Smooth muscle cell (in vitro differentiated cells): ENCODE results near the gene DCTN4. TPM values are rescaled to one million over a fixed set of nuclear protein-coding genes. Genes with fewer than 3 reads are reported as not detected.
A peak's percentile ranks its signal among the peaks of the same experiment; 100 is the strongest.

Experiments
- DNase-seq: peaks from one replicate; lab custom pipeline; 2025; ENCODE audit not compliant: unreplicated experiment; lab: John Stamatoyannopoulos, UW
- H2AFZ ChIP-seq: fragments of 200-600 bp; sonication (generic); 2 replicates; pipeline ENCODE4 v1.6.0; 2016; ENCODE audit warnings: antibody characterized with exemption, low read depth, mild to moderate bottlenecking
- H3F3A ChIP-seq: fragments of 200-600 bp; sonication (generic); 2 replicates; pipeline ENCODE4 v1.6.0; 2017; ENCODE audit warnings: antibody characterized with exemption, low read depth
- H3K27ac ChIP-seq: fragments of 200-600 bp; sonication (generic); 2 replicates; pipeline ENCODE4 v1.5.1; 2016; ENCODE audit warnings: low read depth, mild to moderate bottlenecking
- H3K27me3 ChIP-seq: fragments of 200-600 bp; sonication (generic); 2 replicates; pipeline ENCODE4 v1.6.1; 2016; ENCODE audit warnings: low read depth, mild to moderate bottlenecking
- H3K36me3 ChIP-seq: fragments of 200-600 bp; sonication (generic); 2 replicates; pipeline ENCODE4 v1.5.1; 2016; ENCODE audit warnings: low read depth
- H3K4me1 ChIP-seq: fragments of 200-600 bp; sonication (generic); 2 replicates; pipeline ENCODE4 v1.5.1; 2016; ENCODE audit warnings: low read depth
- H3K4me2 ChIP-seq: fragments of 200-600 bp; sonication (generic); 2 replicates; pipeline ENCODE4 v1.6.0; 2016; ENCODE audit warnings: mild to moderate bottlenecking
- H3K4me3 ChIP-seq: fragments of 200-600 bp; sonication (generic); 2 replicates; pipeline ENCODE4 v1.5.1; 2016; ENCODE audit warnings: mild to moderate bottlenecking
- H3K79me2 ChIP-seq: fragments of 200-600 bp; sonication (generic); 2 replicates; pipeline ENCODE4 v1.6.0; 2016; ENCODE audit warnings: low read depth, mild to moderate bottlenecking
- H3K9ac ChIP-seq: fragments of 200-600 bp; sonication (generic); 2 replicates; pipeline ENCODE4 v1.6.0; 2016; ENCODE audit warnings: low read depth
- H3K9me3 ChIP-seq: fragments of 200-600 bp; sonication (generic); replicated peaks from 2 replicates; pipeline ENCODE4 v1.5.1; 2016; ENCODE audit warnings: low read depth
- H4K20me1 ChIP-seq: fragments of 200-600 bp; sonication (generic); 2 replicates; pipeline ENCODE4 v1.6.0; 2016; ENCODE audit warnings: low read depth
- WGBS: methylation state at CpG from one replicate; pipeline ENCODE4 v1.1.7; 2016; ENCODE audit warnings: low lambda C conversion rate; 5-methylcytosine and 5-hydroxymethylcytosine counted together
- polyA plus RNA-seq: library from polyadenylated mRNA; unstranded; fragments of >200 nt; fragmentation: Nextera tagmentation; extraction: Ambion mirVana; gene quantifications from 2 replicates; pipeline ENCODE4 v1.2.1, GENCODE V29; 2016
- total RNA-seq: library from RNA; depleted of rRNA; stranded (reverse); fragments of >200 nt; gene quantifications from 2 replicates; pipeline ENCODE4 v1.2.3, GENCODE V29; 2014
- TF ChIP-seq, protein P1 (sequence below): fragments of 200-600 bp; sonication (generic); IDR thresholded peaks from 2 replicates; pipeline ENCODE4 v1.5.1; 2017; ENCODE audit warnings: borderline replicate concordance, mild to moderate bottlenecking, antibody characterized with exemption; ENCODE audit not compliant: insufficient read depth, poor library complexity, severe bottlenecking

The DCTN4 gene
- total RNA-seq, result 77.7 and 87.6 TPM in 2 replicates
- polyA plus RNA-seq, result 35.2 and 38.7 TPM in 2 replicates

GRCh38 chr5:150758531-150759333, at the start of gene DCTN4:
Gene DCTN4 (minus strand): TSS chr5:150759017. CDS start chr5:150758993, 24 bp downstream.
- Histone ChIP-seq H3F3A (no peaks in the 10 kb centered on the region), H3K9ac (peak within 1 kb of the TSS; percentile 97), H4K20me1 (peaks cover 9% of the 10 kb centered on the region), H3K4me1 (peaks cover 18% of the 10 kb centered on the region), H2AFZ (peak within 1 kb of the TSS; percentile 97), H3K9me3 (no peaks in the 10 kb centered on the region), H3K36me3 (peaks cover 11% of the 10 kb centered on the region), H3K27ac (peak within 1 kb of the TSS; percentile 99), H3K27me3 (no peaks in the 10 kb centered on the region), H3K4me2 (peak within 1 kb of the TSS; percentile 98), H3K79me2 (peaks cover 43% of the 10 kb centered on the region), H3K4me3 (peak within 1 kb of the TSS; percentile 85)
- 1% methylated on average over 51 of the region's 51 CpGs for WGBS
- peak; percentile 89 for DNase-seq
- TF ChIP-seq, protein P1, sequence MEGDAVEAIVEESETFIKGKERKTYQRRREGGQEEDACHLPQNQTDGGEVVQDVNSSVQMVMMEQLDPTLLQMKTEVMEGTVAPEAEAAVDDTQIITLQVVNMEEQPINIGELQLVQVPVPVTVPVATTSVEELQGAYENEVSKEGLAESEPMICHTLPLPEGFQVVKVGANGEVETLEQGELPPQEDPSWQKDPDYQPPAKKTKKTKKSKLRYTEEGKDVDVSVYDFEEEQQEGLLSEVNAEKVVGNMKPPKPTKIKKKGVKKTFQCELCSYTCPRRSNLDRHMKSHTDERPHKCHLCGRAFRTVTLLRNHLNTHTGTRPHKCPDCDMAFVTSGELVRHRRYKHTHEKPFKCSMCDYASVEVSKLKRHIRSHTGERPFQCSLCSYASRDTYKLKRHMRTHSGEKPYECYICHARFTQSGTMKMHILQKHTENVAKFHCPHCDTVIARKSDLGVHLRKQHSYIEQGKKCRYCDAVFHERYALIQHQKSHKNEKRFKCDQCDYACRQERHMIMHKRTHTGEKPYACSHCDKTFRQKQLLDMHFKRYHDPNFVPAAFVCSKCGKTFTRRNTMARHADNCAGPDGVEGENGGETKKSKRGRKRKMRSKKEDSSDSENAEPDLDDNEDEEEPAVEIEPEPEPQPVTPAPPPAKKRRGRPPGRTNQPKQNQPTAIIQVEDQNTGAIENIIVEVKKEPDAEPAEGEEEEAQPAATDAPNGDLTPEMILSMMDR, result no peak

DNA sequence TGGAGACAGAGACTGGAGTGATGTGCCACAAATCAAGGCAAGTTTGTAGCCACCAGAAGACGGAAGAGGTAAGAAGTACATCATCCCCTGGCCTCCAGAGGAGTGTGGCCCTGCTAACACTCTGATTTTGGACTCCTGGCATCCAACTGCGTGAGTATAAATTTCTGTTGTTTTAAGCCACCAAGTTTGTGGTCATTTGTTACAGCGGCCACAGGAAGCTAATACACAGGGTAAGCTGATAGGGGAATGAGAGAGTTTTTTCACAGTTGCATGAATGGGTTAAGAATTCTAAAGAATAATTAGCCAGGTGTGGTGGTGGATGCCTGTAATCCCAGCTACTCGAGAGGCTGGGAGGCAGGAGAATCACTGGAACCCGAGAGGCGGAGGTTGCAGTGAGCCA, 45.6 kb upstream of the DCTN4 start:
- Histone ChIP-seq H3K27me3 (no peaks in the 10 kb centered on the region), H3F3A (peaks cover 1% of the 10 kb centered on the region), H4K20me1 (no peaks in the 10 kb centered on the region), H3K9ac (no peak overlapping the region), H3K36me3 (no peaks in the 10 kb centered on the region), H3K4me3 (no peak overlapping the region), H3K27ac (no peak overlapping the region), H3K4me2 (no peak overlapping the region), H3K79me2 (no peaks in the 10 kb centered on the region), H3K9me3 (no peaks in the 10 kb centered on the region), H2AFZ (no peak overlapping the region), H3K4me1 (no peaks in the 10 kb centered on the region)
- TF ChIP-seq, protein P1, result no peak
- 94% methylated on average over 6 of the region's 6 CpGs for WGBS
- DNase-seq, result no peak

DNA sequence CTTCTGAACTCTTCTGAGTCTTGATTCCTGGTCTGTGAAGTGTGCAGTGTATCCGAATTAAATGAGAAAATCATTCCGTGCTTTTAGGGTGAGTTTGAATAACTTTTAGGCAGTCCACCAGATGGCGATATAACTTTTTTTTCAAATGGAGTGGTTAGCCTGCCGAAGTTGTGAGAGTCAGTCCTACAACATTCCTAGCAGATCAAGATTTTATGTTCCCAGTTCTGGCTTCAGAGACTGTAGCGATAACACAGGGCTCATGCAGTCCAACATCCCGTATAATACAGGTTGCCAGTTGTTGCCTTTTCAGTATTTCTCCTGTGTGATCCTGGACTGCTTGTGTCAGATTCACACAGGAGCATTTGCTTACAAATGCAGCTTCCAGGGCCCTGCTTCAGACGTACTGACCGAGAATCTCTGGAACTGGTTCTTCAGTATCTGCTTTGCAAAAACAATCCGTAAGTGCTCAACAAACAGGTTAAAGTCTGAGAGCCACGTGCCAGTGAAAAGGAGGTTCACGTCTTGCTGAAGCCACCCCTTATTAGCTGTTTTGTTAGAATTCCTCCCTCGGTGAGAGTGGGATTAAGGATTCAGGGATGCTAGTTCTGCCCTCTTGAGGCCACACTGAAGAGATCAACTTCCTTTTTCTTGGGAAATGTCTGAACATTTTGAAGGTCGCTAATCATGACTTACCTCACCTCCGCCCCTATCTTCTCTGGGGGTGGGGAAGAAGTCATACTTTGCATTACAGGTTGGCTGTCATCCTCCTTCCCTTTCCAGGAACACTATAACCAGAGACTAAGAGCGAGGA, 42.5 kb upstream of the DCTN4 start:
- Histone ChIP-seq H3K9ac (peak overlapping the region; percentile 16), H3K4me3 (peak overlapping the region; percentile 54), H4K20me1 (peaks cover 5% of the 10 kb centered on the region), H3K9me3 (no peaks in the 10 kb centered on the region), H3K27ac (peak overlapping the region; percentile 53), H3K27me3 (no peaks in the 10 kb centered on the region), H3K4me2 (peak overlapping the region; percentile 88), H3K36me3 (no peaks in the 10 kb centered on the region), H3K79me2 (peaks cover 7% of the 10 kb centered on the region), H3F3A (peaks cover 13% of the 10 kb centered on the region), H3K4me1 (no peaks in the 10 kb centered on the region), H2AFZ (peak overlapping the region; percentile 90)
- DNase-seq, result no peak
- WGBS, result 6% methylated on average over 15 of the region's 15 CpGs
- TF ChIP-seq, protein P1, result peak; percentile 52
